CD4-positive, alpha-beta T cell treated with Interleukin-6 for 4 hours (primary cell): ENCODE results near the gene UTS2R.
A peak's percentile ranks its signal among the peaks of the same experiment; 100 is the strongest.
"Not testable (repeated sequence)": the region's sequence is repeated elsewhere in the genome, so short reads cannot be mapped to it uniquely, and the experiment has no call there.

ENCODE experiments used
- DNase-seq: peaks from one replicate; pipeline ENCODE4 v3.0.0-alpha.2; 2020; ENCODE audit warnings: mixed read lengths

The UTS2R gene

DNA sequence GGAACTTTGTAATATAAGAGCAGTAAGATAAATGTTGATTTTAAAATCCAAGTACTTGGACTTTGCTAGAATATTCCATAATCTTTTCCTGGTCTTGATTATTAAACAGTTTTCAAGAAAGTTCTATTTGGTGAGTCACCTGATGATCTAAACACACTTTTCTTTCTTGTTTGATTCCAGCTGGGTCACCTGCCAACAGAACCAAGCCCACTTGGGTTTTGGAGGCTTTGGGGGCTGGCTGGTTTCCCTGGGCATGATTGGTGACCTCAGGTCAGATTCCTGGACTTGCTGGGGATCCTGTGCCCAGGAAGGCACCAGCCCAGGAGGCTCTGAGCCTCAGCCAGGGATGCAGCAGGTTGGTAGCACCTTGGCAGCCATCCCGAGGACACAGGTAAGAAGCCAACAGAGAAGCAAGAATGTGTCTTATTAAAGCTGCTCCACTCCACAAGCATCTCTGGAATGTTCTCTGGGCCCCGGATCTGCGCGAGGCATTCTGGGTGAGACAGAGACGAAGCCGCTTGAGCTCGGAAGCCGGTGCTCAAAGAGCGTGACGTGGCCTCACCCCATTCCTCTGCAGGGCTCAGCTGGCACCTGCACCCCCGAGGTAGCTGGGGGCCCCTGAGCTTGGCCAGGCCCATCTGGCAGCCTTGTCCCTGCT is 15.7 kb upstream of the UTS2R start:
- DNase-seq: no peak

DNA sequence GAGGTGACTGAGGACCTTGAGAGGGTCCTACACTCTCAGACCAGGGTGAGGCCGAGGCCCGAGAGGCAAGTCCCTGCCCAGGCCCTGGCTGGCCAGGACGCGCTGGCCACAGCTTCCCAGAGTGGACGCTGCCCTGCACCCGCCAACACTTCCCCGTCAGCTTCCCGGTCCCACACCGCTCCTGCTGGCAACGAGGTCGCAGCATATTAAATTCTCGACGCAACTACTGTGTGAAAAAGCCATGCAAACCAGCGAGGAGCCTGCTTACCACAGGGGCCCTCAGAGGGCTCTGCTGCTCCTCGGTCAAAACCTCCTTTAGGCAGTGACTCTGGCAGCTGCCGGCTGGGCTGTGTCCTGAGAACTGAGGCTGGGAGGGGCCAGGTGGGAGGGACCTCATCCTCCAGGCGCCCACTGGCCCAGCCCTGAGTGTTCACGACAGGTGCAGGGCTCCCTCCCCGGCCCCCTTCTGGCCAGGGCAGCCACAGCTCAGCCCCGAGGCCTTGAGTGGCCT is 14.7 kb upstream of the UTS2R start:
- DNase-seq: no peak

DNA sequence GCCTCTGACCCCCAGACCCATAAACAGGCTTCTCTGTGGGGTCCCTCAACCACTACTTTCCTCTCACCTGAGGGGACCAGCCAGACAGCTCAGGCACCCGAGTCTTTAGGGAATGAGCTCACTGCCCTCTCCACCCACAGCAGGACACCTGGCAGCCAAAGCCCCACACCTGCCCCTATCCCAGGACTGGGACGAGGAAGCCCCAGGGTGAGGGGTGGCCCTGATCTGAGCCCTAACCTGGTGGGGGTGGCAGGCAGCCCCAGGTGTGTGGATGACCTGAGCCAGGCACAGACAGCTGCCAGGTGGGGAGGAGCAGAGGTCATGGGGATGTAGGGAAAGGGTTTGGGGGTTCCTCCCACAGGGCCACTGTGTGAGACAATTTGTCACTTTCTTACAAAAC is 14.2 kb upstream of the UTS2R start:
- DNase-seq: no peak

DNA sequence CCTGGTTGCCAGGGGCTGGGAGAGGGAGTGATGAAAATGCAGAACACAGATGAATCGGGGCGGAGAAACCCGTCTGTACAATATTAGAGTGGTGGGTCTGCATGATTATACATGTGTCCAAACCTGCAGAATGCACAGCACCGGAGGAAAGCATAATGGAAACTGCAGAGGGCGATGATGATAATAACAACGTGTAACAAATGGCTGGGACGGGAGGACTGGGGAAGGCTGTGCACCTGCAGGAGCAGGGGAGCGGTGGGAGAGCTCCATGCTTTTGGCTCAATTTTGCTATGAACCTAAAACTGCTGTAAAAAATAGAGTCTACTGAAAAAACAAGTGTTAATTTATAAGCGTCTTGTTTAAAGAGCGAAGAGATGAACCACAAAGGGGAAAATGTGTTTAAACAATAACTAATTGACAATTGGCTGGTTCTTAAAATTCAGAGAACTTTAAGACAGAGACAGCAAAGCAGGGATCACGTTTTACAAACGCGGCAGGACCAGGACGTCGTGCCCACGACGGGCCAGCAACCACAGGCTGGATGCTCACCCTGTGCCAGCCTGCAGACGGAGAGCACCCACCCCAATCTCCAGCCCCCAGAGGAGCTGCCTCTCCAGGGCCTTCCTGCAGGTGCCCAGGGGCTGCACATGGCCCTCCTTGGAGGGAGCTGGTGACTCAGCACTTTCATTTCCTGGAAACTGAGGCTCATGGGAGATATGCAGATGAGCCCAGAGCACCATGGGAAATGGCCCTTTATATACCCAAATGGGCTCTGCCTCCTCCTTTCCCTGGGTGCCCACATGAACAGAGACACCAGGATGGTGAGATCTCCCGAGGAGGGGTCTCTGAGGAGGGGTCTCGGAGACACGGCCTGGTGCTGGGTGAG is 12.9 kb upstream of the UTS2R start, which contains the start of gene TEX19:
TEX19 (plus strand) TSS at position 783 of the 886 bp plus-strand sequence. CDS start 2,904 bp downstream, outside the sequence.
- peak; percentile 10 for DNase-seq

DNA sequence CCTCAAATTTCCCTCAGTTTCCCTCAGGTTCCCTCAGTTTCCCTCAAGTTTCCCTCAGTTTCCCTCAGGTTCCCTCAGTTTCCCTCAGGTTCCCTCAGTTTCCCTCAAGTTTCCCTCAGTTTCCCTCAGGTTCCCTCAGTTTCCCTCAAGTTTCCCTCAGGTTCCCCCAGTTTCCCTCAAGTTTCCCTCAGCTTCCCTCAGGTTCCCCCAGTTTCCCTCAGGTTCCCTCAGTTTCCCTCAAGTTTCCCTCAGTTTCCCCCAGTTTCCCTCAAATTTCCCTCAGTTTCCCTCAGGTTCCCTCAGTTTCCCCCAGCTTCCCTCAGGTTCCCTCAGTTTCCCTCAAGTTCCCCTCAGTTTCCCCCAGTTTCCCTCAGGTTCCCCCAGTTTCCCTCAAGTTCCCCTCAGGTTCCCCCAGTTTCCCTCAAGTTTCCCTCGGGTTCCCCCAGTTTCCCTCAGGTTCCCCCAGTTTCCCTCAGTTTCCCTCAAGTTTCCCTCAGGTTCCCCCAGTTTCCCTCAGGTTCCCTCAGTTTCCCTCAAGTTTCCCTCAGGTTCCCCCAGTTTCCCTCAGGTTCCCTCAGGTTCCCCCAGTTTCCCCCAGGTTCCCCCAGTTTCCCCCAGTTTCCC is 12.0 kb upstream of the UTS2R start:
- DNase-seq: not testable (repeated sequence)

DNA sequence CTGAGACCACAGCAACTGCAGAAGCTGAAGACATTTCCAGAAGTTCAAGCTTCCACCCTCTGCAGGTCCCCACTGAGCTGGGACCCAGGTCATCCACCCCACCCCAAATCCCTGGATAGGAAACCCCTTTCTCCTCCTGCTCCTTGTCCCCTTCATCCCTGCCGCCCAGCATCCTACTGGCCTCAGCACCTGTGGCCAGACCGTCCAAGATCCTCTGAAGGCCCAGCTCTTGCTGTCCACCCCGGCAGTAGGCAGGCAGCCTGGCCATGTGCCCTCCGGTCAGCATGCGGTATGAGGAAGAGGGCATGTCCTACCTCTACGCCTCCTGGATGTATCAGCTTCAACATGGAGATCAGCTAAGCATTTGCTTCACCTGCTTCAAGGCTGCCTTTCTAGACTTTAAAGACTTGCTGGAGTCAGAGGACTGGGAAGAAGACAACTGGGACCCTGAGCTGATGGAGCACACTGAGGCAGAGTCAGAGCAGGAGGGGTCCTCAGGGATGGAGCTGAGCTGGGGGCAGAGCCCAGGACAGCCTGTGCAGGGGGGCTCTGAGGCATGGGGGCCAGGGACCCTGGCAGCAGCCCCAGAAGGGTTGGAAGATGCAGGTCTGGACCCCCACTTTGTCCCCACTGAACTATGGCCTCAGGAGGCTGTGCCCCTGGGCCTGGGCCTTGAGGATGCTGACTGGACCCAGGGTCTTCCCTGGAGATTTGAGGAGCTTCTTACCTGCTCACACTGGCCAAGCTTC is 9.5 kb upstream of the UTS2R start:
- DNase-seq: no peak

DNA sequence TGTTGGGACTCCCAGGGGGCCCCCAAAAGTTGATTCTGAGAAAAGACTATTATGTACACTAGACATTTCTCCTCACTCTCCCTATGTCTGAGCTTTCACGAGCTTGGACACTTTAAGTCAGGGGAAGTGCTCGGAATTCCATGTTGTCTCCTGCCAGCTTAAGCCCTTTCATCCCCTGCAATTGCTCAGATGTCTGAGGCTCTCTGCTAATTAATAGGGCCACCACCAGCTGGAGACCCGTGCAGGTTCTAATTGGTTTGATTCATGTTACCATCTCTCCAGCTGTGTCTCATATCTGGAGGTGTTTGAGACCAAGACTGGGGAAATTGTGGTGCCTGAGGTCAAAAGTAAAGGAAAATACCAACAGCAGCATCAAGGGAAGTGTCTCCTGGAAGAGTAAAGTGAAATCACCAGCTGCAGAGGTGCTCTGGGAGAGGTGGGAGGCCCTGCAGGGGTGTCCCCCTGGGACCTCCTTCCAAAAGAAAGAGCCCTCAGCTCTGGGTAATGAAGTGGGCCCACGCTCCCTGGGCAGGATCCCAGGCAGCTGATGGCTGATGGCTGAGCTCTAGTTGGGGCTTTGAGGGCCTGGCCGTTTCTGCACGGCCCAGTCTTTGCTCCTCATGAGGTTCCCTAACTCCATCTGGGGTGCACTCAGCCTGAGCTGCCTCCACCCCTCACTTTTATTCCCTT is 5.8 kb upstream of the UTS2R start:
- no peak for DNase-seq

DNA sequence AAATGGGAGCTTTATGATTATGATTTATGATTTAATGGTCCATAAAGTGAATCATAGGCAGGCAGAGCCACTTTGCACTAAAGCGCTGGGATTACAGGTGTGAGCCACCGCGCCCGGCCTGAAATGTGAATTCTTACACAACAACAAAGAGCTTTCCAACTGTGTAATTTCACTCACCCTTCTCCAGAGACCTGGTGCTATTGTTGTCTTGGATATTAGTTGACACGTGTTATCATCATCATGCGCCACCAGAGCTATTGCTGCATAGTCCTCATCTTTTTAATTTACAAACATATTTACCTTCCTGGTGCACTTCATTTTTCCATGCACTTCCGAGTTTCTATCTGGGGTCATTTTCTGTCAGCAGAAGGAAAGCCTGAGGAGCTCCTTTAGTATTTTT is 4.8 kb upstream of the UTS2R start:
- no peak for DNase-seq

DNA sequence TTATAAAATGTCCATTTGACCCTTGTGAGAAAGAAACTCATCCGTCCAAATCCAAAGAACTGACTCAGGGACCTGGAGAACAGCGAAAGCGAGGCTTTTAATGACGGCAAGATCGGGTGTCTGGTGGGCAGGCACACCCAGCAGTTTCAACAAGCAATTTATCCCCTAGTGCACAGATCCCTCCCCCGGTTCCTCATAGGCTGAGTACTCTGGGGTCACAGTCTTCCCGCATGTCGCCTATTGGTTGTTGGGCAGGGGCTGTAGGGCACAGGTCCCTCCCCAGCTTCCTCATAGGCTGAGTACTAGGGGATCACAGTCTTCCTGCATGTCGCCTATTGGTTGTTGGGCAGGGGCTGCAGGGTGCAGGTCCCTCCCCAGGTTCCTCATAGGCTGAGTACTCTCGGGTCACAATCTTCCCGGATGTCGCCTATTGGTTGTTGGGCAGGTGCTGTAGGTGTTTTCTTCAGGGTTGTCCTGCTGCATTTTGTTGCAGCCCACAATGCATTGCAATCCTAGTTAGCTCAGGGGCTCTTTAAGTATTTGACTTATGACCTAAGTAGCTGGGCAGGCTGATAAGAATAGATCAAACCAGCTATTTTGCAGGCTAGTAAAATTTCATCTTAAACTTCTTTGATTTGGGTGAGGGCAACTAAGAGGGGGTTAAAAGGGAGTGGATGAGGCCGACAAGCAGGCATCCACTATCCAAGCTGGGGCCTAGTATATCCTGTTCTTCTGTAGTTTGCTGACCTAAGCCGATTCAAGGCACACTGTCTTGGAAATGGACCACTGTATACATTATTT is 3.6 kb upstream of the UTS2R start:
- no peak for DNase-seq

DNA sequence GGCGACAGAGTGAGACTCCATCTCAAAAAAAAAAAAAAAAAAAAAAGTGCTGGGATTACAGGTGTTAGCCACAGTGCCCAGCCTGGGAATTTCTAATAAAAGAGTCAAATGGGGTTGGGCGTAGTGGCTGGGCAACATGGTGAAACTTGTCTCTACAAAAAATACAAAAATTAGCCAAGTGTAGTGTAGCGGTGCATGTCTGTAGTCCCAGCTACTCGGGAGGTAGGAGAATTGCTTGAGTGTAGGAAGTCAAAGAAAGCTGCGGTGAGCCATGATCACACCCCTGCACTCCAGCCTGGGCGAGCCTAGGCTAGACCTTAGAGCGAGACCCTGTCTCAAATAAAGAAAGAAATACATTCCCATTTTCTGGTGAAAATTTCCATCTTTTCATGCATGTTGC is 2.4 kb upstream of the UTS2R start:
- no peak for DNase-seq

DNA sequence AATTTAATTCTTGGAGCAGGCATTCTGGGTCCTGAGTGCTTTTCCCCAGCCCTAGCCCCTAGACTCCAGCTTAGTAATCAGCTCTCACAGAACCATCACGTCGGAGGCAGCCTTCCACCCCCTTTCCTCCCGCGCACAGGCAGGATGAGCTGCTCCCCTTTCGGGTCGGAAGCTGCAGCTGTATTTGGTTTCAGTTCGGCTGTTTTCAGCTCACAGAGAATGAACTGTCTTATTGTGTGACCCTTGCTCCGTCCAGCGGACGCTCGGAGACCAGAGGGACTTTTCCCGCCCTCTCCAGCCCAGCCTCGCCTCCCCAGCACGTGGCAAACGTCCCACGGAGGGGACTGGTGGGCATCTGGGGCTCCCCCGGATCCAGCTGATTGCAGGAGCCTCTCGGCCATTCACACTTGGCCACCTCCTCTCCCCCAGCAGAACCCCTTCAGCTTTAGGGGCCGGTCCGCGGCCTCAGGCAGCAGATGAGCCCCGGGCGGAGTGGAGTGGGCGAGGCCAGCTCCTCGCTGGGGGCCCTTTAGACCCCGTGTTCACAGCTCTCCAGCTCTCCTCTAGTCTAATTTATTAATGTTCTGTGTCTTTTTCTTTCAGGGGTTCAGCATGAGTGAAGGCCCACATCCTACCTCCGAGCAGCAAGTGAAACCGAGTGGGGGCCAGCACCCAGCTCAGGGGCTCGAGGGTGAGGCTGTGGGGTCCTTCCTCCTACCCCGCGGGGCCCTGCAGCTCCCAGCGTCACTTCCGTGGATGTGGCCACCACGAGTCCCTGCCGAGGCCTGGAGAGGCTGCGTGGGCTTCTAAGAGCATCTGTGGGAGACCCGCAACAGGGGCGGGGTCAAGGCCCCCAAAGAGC is 863 bp upstream of the UTS2R start:
- DNase-seq: peak; percentile 31

DNA sequence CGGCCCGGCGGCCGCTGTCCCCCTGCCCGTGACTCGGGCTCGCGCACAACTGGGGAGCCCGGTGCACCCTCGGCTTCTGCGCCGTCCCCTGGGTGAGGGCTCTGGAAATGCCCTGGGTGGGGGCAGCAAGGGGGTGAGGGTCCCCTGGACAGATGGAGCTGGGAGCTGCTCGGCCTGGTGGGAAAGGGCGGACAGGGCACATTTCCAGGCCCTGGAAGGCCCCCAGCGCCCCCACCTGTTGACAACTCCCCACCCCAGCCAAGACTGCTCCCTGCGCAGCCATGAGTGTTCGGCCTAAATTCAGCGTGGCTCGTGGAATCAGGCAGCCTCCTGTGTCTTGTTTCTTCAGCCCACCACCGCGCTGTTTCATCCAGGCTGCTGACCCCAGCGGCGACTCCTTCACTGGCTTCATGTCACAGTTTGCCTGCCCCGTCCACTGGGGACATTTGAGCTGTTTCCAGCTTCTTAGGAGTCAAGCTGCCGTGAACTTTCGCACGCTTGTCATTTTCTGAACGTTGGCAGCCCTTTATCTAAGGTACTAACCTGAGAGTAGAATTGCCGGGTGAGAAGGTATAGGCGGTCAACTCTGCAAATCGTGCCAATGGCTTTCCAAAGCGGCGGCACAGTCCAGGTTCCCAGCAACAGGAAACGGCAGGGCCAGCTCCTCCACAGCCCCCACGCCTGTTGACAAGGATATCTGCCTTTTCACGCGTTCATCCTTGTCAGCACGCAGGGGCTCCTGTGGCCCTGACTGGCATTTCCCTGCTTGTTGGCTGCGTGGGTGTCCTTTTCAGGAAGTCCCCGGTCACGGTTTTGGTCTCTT is 895 bp downstream of the UTS2R start:
- no peak for DNase-seq

DNA sequence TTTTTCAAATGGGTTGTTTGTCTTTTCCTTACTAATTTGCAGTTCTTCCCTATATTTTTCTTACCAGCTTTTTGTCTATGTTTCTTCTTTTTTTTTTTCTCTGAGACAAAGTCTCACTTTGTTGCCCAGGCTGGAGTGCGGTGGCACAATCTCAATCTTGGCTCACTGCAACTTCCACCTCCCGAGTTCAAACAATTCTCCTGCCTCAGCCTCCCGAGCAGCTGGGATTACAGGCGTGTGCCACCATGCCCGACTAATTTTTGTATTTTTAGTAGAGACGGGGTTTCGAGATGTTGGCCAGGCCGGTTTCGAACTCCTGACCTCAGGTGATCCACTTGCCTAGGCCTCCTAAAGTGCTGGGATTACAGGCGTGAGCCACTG is 1.5 kb downstream of the UTS2R start:
- not testable (repeated sequence) for DNase-seq

DNA sequence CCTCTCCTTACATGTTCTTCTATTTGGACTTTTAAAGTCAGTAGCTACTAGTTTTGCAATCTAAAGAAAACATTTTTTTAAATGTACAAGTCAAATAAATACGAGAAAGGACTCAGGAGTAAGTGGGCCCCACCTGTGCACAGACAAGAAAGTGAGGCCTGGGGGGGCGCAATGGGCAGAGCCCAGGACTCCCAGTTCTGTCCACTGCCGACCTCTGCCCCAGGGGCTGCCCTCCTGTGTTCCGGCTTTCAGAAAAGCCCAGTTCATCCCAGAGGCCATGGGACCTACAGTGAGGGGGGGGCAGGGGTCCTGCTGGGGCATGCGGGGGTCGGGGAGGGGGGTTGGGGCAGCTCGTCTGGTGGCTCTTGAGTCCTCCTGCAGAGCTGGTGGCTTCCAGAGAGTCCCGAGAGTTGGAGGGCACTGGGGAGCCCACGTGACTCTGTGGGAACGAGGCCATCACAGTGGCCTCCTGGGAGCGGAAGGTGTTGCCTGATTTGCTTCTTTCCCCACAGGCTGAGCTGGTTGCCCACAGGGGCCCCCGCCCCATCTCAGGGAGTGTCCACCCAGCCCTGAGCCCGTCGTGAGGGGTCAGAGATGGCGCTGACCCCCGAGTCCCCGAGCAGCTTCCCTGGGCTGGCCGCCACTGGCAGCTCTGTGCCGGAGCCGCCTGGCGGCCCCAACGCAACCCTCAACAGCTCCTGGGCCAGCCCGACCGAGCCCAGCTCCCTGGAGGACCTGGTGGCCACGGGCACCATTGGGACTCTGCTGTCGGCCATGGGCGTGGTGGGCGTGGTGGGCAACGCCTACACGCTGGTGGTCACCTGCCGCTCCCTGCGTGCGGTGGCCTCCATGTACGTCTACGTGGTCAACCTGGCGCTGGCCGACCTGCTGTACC is 2.4 kb downstream of the UTS2R start:
- no peak for DNase-seq

DNA sequence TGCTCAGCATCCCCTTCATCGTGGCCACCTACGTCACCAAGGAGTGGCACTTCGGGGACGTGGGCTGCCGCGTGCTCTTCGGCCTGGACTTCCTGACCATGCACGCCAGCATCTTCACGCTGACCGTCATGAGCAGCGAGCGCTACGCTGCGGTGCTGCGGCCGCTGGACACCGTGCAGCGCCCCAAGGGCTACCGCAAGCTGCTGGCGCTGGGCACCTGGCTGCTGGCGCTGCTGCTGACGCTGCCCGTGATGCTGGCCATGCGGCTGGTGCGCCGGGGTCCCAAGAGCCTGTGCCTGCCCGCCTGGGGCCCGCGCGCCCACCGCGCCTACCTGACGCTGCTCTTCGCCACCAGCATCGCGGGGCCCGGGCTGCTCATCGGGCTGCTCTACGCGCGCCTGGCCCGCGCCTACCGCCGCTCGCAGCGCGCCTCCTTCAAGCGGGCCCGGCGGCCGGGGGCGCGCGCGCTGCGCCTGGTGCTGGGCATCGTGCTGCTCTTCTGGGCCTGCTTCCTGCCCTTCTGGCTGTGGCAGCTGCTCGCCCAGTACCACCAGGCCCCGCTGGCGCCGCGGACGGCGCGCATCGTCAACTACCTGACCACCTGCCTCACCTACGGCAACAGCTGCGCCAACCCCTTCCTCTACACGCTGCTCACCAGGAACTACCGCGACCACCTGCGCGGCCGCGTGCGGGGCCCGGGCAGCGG is 3.2 kb downstream of the UTS2R start:
- no peak for DNase-seq

DNA sequence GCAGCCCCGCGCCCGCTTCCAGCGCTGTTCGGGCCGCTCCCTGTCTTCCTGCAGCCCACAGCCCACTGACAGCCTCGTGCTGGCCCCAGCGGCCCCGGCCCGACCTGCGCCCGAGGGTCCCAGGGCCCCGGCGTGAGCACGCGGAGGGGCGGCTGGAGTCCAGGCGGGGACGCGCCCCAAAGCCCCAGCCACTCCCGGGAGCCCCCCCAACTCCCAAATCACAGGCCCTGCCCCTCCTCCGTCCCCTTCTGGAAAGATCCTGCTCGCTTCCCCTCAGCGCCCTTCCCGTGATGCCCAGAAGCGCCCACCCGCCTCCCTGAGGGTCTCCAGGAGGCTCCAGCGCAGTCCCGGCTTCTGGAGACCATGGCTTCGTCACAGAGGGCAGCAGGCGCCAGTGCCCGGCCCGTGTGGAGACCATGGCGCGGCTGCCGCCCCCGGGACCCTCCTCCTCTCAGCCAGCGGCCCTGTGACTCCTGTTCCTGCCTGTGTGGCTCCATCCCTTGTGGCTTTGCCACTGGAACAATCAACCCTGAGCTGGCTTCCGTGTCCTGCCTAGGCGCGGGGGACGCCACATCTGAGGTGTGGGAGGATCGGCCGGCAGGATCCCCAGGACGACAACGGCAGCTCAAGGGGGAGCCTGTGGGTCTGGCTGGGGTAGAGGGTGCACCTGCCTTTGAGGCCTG is 3.9 kb downstream of the UTS2R start:
- no peak for DNase-seq
